Peyer's patch (tissue), 4 donors: ENCODE results near the gene FNBP1. TPM values are rescaled to one million over a fixed set of nuclear protein-coding genes. Genes with fewer than 3 reads are reported as not detected.

Experiments used
- DNase-seq, 3 donors: peaks; one replicate each; pipeline ENCODE4 v3.0.0-alpha.2; 2017 to 2019
- H3K27ac ChIP-seq, 4 donors: fragments of 200-600 bp; sonication (generic); one replicate each; pipeline ENCODE4 v1.5.1; 2016 to 2019
- H3K27me3 ChIP-seq, 2 donors: fragments of 200-600 bp; sonication (generic); one replicate each; pipeline ENCODE4 v1.5.1; 2019
- H3K36me3 ChIP-seq, 3 donors: fragments of 200-600 bp; sonication (generic); one replicate each; pipeline ENCODE4 v1.5.1; 2016 to 2019
- H3K4me1 ChIP-seq, 4 donors: fragments of 200-600 bp; sonication (generic); one replicate each; pipeline ENCODE4 v1.5.1; 2016 to 2019
- H3K4me3 ChIP-seq, 4 donors: fragments of 200-600 bp; sonication (generic); 1 replicate in 3 of 4; 2 replicates in 1 of 4; pipeline ENCODE4 v1.5.1; 2016 to 2019; ENCODE audit warnings: mild to moderate bottlenecking in 1 of 4
- H3K9me3 ChIP-seq, 4 donors: fragments of 200-600 bp; sonication (generic); one replicate each; pipeline ENCODE4 v1.5.1; 2016 to 2019; ENCODE audit warnings: mild to moderate bottlenecking in 1 of 4
- CTCF ChIP-seq, 6 experiments: fragments of 450-650 bp in 4 of 6; fragments of 200-600 bp in 2 of 6; sonication (generic) in 1 of 6; IDR thresholded peaks; one replicate each; pipeline ENCODE4 v1.5.1; 2017 to 2019; ENCODE audit warnings: antibody characterized with exemption in 6 of 6, mild to moderate bottlenecking in 3 of 6, moderate library complexity in 1 of 6
- POLR2A ChIP-seq, 2 donors: fragments of 450-650 bp; IDR thresholded peaks; one replicate each; pipeline ENCODE4 v1.5.1; 2017; ENCODE audit warnings: antibody characterized with exemption in 2 of 2, mild to moderate bottlenecking in 2 of 2, moderate library complexity in 2 of 2
- total RNA-seq, 4 donors: library from RNA; depleted of rRNA; stranded (reverse); fragments of >200 nt; gene quantifications; one replicate each; pipeline ENCODE4 v1.1.0, GENCODE V29; 2016

FNBP1 gene
- total RNA-seq, 4 donors from 2014 or later = 9.8 to 163 (median 22.2) TPM

- peak in 2 of 3 donors; percentile 80 to 93 for DNase-seq
- no peaks in the 10 kb centered on the region for H3K9me3 ChIP-seq
- no peak for TF ChIP-seq CTCF (IDR thresholded peaks at IDR 0.05)
- TF ChIP-seq POLR2A (IDR thresholded peaks at IDR 0.05) = no peak
Measured at GRCh38 chr9:129868872-129869486, 174.0 kb downstream of the FNBP1 start.

GRCh38 chr9:129868023-129868871 is 174.7 kb downstream of the FNBP1 start:
- no peaks in the 10 kb centered on the region for H3K27me3 ChIP-seq
- peak overlapping the region; percentile 64 to 75 (median 67) for H3K27ac ChIP-seq
- no peak for DNase-seq
- H3K4me3 ChIP-seq = no peak overlapping the region
- peaks cover 0 to 12% (median 3%) of the 10 kb centered on the region in 4 donors for H3K4me1 ChIP-seq
- no peaks in the 10 kb centered on the region for H3K9me3 ChIP-seq
- TF ChIP-seq POLR2A (IDR thresholded peaks at IDR 0.05) = no peak
- TF ChIP-seq CTCF (IDR thresholded peaks at IDR 0.05) = no peak
- H3K36me3 ChIP-seq = peaks cover 0 to 20% (median 0%) of the 10 kb centered on the region in 3 donors

More at GRCh38 chr9:129868872-129869486, 174.0 kb downstream of the FNBP1 start:
- peak overlapping the region; percentile 65 to 75 (median 68) for H3K27ac ChIP-seq
- peaks cover 0 to 28% (median 0%) of the 10 kb centered on the region in 3 donors for H3K36me3 ChIP-seq
- H3K4me1 ChIP-seq = peaks cover 0 to 12% (median 3%) of the 10 kb centered on the region in 4 donors
- no peaks in the 10 kb centered on the region for H3K27me3 ChIP-seq
- H3K4me3 ChIP-seq = peak overlapping the region in 1 of 4 donors; percentile 10

- Histone ChIP-seq H3K4me1 (peaks cover 0 to 12% (median 3%) of the 10 kb centered on the region in 4 donors), H3K27me3 (no peaks in the 10 kb centered on the region), H3K27ac (peak overlapping the region in 3 of 4 donors; percentile 15 to 69 (median 57)), H3K9me3 (no peaks in the 10 kb centered on the region), H3K4me3 (no peak overlapping the region), H3K36me3 (peaks cover 0 to 23% (median 0%) of the 10 kb centered on the region in 3 donors)
- no peak for DNase-seq
- TF ChIP-seq POLR2A (IDR thresholded peaks at IDR 0.05) = no peak
- TF ChIP-seq CTCF (IDR thresholded peaks at IDR 0.05) = no peak
Measured at GRCh38 chr9:129867136-129868022, 175.6 kb downstream of the FNBP1 start.

- peak in 1 of 3 donors; percentile 51 for DNase-seq
- peaks cover 0 to 12% (median 3%) of the 10 kb centered on the region in 4 donors for H3K4me1 ChIP-seq
- H3K27ac ChIP-seq = peak overlapping the region in 3 of 4 donors; percentile 15 to 69 (median 57)
- peaks cover 0 to 32% (median 0%) of the 10 kb centered on the region in 3 donors for H3K36me3 ChIP-seq
- no peak overlapping the region for H3K4me3 ChIP-seq
- TF ChIP-seq POLR2A (IDR thresholded peaks at IDR 0.05) = no peak
- TF ChIP-seq CTCF (IDR thresholded peaks at IDR 0.05) = no peak
- H3K27me3 ChIP-seq = no peaks in the 10 kb centered on the region
- H3K9me3 ChIP-seq = no peaks in the 10 kb centered on the region
Measured at GRCh38 chr9:129866394-129867135, 176.4 kb downstream of the FNBP1 start.
